Choroid plexus epithelial cell (primary cell): ENCODE results near the gene CERCAM.
"Not testable (repeated sequence)": the region's sequence is repeated elsewhere in the genome, so short reads cannot be mapped to it uniquely, and the experiment has no call there.

Experiments
- DNase-seq: peaks from one replicate; pipeline ENCODE4 v3.0.0-alpha.2; 2010; ENCODE audit warnings: low read depth
- H3K4me3 ChIP-seq: 2 replicates; pipeline ENCODE4 v1.5.1; 2011; ENCODE audit warnings: low read depth, mild to moderate bottlenecking, control low read depth, low read length, moderate library complexity
- TF ChIP-seq, protein P1 (sequence below): conservative IDR thresholded peaks from 2 replicates; pipeline ENCODE4 v1.5.1; 2011; ENCODE audit warnings: low read depth, mild to moderate bottlenecking, control low read depth, inconsistent platforms, low read length, moderate library complexity

The CERCAM gene

DNA sequence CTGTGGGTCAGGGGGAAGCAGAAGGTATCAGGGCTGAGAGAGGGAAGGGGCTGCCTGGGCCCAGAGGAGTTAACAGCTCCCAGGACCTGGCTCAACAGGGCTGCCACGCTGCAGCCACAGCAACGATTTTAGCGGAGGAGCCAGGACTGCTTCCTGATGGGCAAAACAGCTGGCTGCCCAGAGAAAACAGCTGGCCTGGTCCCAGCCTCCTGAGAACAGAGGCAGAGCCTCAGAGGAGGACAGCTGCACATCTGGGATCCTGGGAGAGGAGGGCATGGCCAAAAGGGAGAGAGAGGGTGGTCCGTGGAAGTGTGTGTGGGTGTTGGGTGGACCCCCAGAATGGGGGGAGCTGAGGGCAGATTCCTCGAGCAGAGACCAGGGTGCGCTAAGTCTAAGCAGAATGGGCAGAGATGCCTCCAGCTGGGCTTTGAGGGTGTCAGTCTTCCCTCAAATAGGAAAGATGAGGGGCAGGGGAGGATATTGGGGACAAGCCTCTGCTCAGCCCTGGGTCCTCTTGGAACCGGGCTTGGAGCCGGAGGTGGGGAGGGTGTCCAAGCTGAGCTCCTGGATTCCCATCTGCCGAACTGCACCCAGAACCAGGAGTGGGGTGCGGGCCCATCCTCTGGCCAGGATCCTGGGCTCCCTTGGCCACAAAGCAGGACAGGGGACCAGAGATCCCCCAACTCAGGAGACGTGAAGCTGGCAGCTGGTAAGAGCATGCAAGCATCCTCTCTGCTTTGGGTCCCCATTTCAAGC is 9.1 kb upstream of the CERCAM start:
- no peak overlapping the region for H3K4me3 ChIP-seq
- TF ChIP-seq, protein P1, sequence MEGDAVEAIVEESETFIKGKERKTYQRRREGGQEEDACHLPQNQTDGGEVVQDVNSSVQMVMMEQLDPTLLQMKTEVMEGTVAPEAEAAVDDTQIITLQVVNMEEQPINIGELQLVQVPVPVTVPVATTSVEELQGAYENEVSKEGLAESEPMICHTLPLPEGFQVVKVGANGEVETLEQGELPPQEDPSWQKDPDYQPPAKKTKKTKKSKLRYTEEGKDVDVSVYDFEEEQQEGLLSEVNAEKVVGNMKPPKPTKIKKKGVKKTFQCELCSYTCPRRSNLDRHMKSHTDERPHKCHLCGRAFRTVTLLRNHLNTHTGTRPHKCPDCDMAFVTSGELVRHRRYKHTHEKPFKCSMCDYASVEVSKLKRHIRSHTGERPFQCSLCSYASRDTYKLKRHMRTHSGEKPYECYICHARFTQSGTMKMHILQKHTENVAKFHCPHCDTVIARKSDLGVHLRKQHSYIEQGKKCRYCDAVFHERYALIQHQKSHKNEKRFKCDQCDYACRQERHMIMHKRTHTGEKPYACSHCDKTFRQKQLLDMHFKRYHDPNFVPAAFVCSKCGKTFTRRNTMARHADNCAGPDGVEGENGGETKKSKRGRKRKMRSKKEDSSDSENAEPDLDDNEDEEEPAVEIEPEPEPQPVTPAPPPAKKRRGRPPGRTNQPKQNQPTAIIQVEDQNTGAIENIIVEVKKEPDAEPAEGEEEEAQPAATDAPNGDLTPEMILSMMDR, result no peak
- DNase-seq, result no peak

DNA sequence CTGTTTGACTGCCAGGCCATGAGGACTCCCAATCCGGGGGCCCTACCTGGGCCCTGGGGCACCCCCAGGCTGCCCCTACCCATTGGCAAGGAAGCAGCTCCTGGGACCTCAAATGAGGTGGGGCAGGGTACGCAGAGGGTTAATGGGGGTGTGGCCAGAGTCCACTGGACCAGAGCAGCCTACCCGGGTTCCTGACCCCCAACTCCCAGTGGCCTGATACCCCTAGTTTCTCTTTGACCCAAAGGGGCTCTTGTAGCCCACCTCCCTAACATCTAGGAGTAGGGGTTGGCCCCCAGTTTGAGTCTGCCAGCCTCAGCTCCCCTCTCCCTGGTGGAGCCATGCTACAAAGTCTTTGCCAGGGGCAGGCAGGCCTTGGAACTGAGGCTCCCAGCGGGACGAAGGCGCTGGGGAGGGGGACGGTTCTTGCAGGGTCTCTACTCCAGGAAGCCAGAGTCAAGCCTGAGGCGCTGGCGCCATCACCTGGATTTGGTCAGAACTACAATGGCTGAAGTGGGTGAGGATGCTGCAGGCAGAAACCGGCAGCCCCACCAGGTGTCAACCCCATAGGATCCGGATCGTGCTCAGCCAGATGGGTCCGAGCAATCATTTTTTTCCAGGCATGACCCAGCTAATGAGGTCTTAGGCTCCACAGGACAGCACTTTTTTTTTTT is 8.4 kb upstream of the CERCAM start:
- peak; percentile 45 for DNase-seq
- no peak overlapping the region for H3K4me3 ChIP-seq
- TF ChIP-seq, protein P1, result peak; percentile 78

DNA sequence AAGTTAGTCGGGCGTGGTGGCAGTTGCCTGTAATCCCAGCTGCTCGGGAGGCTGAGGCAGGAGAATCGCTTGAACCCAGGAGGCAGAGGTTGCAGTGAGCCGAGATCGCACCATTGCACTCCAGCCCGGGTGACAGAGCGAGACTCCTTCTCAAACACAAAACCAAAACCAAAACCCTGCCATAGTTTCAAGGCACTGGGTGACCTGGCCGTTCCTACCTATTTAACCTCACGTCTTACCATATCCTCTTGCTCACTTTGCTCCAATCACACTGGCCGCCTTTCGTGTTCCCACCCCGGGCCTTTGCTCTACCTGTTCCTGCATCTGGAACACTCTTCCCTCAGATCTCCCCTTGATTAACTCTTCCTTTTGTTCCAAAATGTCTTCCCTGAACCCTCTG is 6.9 kb upstream of the CERCAM start:
- not testable (repeated sequence) for H3K4me3 ChIP-seq, DNase-seq

DNA sequence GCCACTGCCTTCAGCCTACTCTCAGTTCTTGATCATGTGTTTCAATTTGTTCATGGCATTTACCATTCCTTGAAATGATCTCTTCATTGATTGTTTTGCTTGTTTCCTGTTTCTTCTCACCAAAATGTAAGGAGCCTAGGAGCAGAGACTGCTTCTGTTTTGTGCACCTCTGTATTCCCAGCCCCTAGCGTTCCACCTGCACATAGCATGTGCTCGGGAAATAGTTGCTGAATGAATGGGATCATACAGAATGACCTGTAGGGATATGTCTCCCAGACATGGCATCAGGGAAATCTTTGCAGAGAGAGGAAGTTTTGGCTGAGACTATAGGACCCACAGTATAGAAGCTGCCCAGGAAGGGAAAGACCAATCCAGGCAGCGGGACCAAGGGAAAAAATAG is 6.2 kb upstream of the CERCAM start:
- no peak overlapping the region for H3K4me3 ChIP-seq
- TF ChIP-seq, protein P1, result peak; percentile 36

DNA sequence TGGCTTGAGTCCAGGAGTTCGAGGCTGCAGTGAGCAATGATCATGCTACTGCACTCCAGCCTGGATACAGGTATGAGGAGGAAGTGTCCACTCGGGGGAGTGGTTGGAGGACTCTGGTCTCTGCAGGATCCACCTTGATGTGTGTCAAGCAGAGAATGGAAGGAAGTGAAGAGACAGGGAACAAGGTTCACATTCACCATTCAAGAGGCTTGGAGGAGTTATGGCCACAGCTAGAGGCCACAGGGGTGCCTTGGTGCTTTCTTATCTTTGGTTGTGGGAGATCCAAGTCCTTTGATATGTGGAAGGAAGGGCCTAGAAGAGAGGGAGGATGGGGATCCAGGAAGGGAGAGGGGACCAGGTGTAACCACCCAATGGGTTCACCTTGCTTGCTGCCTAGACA is 5.4 kb upstream of the CERCAM start:
- TF ChIP-seq, protein P1, result no peak
- H3K4me3 ChIP-seq, result no peak overlapping the region
- DNase-seq, result no peak

More for the DNA sequence above, 6.2 kb upstream of the CERCAM start:
- no peak for DNase-seq

DNA sequence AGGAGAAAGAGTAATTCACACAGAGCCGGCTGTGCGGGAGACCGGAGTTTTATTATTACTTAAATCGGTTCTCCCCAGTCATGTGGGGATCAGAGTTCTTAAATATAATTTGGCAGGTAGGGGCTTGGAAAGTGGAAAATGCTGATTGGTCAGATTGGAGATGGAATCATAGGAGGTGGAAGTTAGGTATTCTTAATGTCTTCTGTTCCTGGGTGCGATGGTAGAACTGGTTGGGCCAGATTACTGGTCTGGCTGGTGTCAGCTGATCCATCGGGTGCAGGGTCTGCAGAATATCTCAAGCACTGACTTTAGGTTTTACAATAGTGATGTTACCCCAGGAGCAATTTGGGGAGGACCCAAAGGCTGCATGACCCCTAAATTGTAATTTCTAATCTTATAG is 4.6 kb upstream of the CERCAM start:
- TF ChIP-seq, protein P1, result no peak

DNA sequence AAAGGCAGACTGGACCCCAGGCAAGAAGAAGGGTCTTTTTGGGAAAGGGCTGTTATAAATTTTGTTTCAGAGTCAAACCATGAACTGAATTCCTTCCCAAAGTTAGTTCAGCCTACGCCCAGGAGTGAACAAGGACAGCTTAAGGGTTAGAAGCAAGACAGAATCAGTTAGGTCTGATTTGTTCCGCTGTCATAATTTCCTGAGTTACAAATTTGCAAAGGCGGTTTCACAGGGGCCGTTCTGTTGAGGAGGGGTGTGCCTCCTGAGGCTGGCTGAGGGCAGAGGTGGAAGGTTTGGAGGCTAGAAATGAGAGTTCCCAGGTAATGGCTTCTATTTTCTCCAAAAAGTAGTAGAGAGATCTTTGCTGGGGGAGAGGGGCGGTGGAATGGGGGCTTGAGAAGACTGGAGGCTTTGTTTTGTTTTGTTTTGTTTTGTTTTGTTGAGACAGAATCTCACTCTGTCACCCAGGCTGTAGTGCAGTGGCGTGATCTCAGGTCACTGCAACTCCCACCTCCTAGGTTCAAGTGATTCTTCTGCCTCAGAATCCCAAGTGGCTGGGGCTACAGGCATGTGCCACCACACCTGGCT is 4.1 kb upstream of the CERCAM start:
- no peak for DNase-seq
- no peak overlapping the region for H3K4me3 ChIP-seq
- TF ChIP-seq, protein P1, result no peak

More for the DNA sequence above, 4.6 kb upstream of the CERCAM start:
- no peak for DNase-seq
- H3K4me3 ChIP-seq, result no peak overlapping the region
